SK-N-SH treated with all-trans-retinoic acid at 6 μM for 48 hours (cell line): ENCODE data around the gene ACBD6.
"Not testable (repeated sequence)": the region's sequence is repeated elsewhere in the genome, so short reads cannot be mapped to it uniquely, and the experiment has no call there.

Experiments used
- ATAC-seq: fragments of 200-7000 bp; cut with Tn5 transposase; 3 replicates; pipeline ENCODE4 v1.9.1; 2020; ENCODE audit warnings: mild to moderate bottlenecking, moderate library complexity
- CSDC2 ChIP-seq: fragments of 250-450 bp; sonication (Bioruptor Pico); IDR thresholded peaks from 2 replicates; pipeline ENCODE4 v1.5.0; 2020; ENCODE audit warnings: mild to moderate bottlenecking, moderate library complexity
- ESRRG ChIP-seq: fragments of 250-450 bp; sonication (Bioruptor Pico); IDR thresholded peaks from 2 replicates; pipeline ENCODE4 v1.6.1; 2021; ENCODE audit warnings: mild to moderate bottlenecking
- ISL1 ChIP-seq: fragments of 250-450 bp; sonication (Bioruptor Pico); IDR thresholded peaks from 2 replicates; pipeline ENCODE4 v2.1.2; 2022; ENCODE audit warnings: mild to moderate bottlenecking, moderate library complexity
- OSR1 ChIP-seq: fragments of 250-450 bp; sonication (Bioruptor Pico); IDR thresholded peaks from 2 replicates; pipeline ENCODE4 v1.8.0; 2022; ENCODE audit warnings: moderate library complexity, mild to moderate bottlenecking, inconsistent platforms
- PPARA ChIP-seq: fragments of 250-450 bp; sonication (Bioruptor Pico); IDR thresholded peaks from 2 replicates; pipeline ENCODE4 v1.5.0; 2020; ENCODE audit warnings: mild to moderate bottlenecking, borderline replicate concordance
- RARB ChIP-seq: fragments of 250-450 bp; sonication (Bioruptor Pico); IDR thresholded peaks from 2 replicates; pipeline ENCODE4 v1.8.0; 2021; ENCODE audit warnings: mild to moderate bottlenecking, moderate library complexity
- SNAI2 ChIP-seq: fragments of 250-450 bp; sonication (Bioruptor Pico); IDR thresholded peaks from 2 replicates; pipeline ENCODE4 v1.5.0; 2020; ENCODE audit warnings: mild to moderate bottlenecking, moderate library complexity
- TCF4 ChIP-seq: fragments of 250-450 bp; sonication (Bioruptor Pico); IDR thresholded peaks from 2 replicates; pipeline ENCODE4 v1.8.0; 2021; ENCODE audit warnings: mild to moderate bottlenecking, moderate library complexity, borderline replicate concordance
- TOX ChIP-seq: fragments of 250-450 bp; sonication (Bioruptor Pico); IDR thresholded peaks from 2 replicates; pipeline ENCODE4 v1.8.0; 2021; ENCODE audit warnings: mild to moderate bottlenecking, moderate library complexity, borderline replicate concordance
- ZC3H10 ChIP-seq: fragments of 250-450 bp; sonication (Bioruptor Pico); IDR thresholded peaks from 2 replicates; pipeline ENCODE4 v1.5.1; 2021; ENCODE audit warnings: mild to moderate bottlenecking, moderate library complexity
- ZFP3 ChIP-seq: fragments of 250-450 bp; sonication (Bioruptor Pico); IDR thresholded peaks from 2 replicates; pipeline ENCODE4 v1.5.0; 2020; ENCODE audit warnings: mild to moderate bottlenecking, moderate library complexity
- ZFP30 ChIP-seq: fragments of 450-650 bp; formaldehyde crosslinking; IDR thresholded peaks from 2 replicates; pipeline ENCODE4 v1.5.0; 2022; ENCODE audit warnings: mild to moderate bottlenecking, moderate library complexity
- ZNF565 ChIP-seq: fragments of 450-650 bp; formaldehyde crosslinking; conservative IDR thresholded peaks from 2 replicates; pipeline ENCODE4 v1.5.0; 2020; ENCODE audit warnings: low read depth, mild to moderate bottlenecking, moderate library complexity
- ZNF8 ChIP-seq: fragments of 450-650 bp; formaldehyde crosslinking; IDR thresholded peaks from 2 replicates; pipeline ENCODE4 v1.5.0; 2020; ENCODE audit warnings: mild to moderate bottlenecking, moderate library complexity
- TF ChIP-seq, protein P1 (sequence below): fragments of 250-450 bp; sonication (Bioruptor Pico); IDR thresholded peaks from 2 replicates; pipeline ENCODE4 v1.5.0; 2020; ENCODE audit warnings: mild to moderate bottlenecking, moderate library complexity
- TF ChIP-seq, protein P2 (sequence below): fragments of 250-450 bp; sonication (Bioruptor Pico); IDR thresholded peaks from 2 replicates; pipeline ENCODE4 v1.8.0; 2020; ENCODE audit warnings: mild to moderate bottlenecking, moderate library complexity, borderline replicate concordance
- TF ChIP-seq, protein P3 (sequence below): fragments of 250-450 bp; sonication (Bioruptor Pico); IDR thresholded peaks from 2 replicates; pipeline ENCODE4 v1.8.0; 2021; ENCODE audit warnings: low read depth, mild to moderate bottlenecking, moderate library complexity, borderline replicate concordance

Gene ACBD6

DNA sequence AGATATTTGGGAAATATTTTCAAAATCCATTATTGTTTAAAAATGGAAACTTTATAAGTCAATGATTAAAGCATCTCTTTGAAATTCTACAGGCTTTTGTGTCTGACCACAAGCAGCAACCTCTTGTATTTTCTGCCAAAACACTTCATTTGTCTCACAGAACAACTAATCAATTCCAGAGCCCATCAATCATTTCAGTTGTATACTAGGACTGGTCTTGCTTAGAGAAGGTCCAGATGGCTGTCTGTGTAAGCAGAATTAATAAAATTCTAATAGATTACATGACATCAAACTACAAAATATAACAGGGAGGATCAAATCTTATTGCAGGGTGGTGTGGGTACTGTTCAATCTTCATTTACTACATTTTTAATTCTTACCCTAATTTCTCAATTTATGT lies 76.4 kb downstream of the ACBD6 start:
- peak; percentile 86 for TF ChIP-seq ZC3H10 (CRISPR knock-in tag)
- TF ChIP-seq TCF4 (CRISPR knock-in tag) = no peak
- peak; percentile 65 for TF ChIP-seq TOX
- TF ChIP-seq, protein P1, sequence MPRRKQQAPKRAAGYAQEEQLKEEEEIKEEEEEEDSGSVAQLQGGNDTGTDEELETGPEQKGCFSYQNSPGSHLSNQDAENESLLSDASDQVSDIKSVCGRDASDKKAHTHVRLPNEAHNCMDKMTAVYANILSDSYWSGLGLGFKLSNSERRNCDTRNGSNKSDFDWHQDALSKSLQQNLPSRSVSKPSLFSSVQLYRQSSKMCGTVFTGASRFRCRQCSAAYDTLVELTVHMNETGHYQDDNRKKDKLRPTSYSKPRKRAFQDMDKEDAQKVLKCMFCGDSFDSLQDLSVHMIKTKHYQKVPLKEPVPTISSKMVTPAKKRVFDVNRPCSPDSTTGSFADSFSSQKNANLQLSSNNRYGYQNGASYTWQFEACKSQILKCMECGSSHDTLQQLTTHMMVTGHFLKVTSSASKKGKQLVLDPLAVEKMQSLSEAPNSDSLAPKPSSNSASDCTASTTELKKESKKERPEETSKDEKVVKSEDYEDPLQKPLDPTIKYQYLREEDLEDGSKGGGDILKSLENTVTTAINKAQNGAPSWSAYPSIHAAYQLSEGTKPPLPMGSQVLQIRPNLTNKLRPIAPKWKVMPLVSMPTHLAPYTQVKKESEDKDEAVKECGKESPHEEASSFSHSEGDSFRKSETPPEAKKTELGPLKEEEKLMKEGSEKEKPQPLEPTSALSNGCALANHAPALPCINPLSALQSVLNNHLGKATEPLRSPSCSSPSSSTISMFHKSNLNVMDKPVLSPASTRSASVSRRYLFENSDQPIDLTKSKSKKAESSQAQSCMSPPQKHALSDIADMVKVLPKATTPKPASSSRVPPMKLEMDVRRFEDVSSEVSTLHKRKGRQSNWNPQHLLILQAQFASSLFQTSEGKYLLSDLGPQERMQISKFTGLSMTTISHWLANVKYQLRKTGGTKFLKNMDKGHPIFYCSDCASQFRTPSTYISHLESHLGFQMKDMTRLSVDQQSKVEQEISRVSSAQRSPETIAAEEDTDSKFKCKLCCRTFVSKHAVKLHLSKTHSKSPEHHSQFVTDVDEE (CRISPR knock-in tag) = peak; percentile 56; the same call in 1 of the 2 replicates
- TF ChIP-seq SNAI2 (CRISPR knock-in tag) = no peak
- no peak for TF ChIP-seq ESRRG (CRISPR knock-in tag)
- TF ChIP-seq, protein P2, sequence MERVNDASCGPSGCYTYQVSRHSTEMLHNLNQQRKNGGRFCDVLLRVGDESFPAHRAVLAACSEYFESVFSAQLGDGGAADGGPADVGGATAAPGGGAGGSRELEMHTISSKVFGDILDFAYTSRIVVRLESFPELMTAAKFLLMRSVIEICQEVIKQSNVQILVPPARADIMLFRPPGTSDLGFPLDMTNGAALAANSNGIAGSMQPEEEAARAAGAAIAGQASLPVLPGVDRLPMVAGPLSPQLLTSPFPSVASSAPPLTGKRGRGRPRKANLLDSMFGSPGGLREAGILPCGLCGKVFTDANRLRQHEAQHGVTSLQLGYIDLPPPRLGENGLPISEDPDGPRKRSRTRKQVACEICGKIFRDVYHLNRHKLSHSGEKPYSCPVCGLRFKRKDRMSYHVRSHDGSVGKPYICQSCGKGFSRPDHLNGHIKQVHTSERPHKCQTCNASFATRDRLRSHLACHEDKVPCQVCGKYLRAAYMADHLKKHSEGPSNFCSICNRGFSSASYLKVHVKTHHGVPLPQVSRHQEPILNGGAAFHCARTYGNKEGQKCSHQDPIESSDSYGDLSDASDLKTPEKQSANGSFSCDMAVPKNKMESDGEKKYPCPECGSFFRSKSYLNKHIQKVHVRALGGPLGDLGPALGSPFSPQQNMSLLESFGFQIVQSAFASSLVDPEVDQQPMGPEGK = no peak
- no peak for TF ChIP-seq ZNF565
- no peak for TF ChIP-seq ZFP3 (CRISPR knock-in tag)

DNA sequence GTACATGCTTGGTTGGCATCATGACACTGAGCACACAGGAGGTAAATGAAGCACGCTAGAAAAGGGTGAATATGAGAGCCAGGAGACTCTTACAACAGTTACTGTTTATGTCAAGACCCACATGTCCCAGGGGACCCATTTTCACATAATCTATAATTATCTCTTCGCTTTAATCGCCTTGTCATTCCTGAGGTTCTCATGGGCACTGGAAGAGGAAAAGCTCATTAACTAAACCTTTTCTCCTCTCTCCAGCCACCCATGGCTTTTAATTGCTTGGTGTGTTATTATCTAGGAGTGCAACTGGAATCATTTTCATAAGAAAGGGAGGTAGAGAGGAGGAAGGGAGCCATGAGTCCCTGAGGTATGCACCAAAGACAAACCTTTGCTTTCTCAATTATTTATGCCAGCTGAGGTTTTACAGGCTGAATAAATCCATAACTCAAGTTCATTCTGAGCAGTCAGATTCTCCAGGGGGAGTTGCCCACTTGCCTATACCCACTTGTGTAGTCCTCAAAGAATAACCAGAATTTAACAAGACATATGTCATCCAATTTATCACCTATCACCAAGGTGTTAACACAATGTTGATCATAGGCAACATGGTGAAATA lies 77.4 kb downstream of the ACBD6 start:
- TF ChIP-seq, protein P2 = no peak
- no peak for TF ChIP-seq ZFP3 (CRISPR knock-in tag)
- no peak for TF ChIP-seq ESRRG (CRISPR knock-in tag)
- TF ChIP-seq, protein P3, sequence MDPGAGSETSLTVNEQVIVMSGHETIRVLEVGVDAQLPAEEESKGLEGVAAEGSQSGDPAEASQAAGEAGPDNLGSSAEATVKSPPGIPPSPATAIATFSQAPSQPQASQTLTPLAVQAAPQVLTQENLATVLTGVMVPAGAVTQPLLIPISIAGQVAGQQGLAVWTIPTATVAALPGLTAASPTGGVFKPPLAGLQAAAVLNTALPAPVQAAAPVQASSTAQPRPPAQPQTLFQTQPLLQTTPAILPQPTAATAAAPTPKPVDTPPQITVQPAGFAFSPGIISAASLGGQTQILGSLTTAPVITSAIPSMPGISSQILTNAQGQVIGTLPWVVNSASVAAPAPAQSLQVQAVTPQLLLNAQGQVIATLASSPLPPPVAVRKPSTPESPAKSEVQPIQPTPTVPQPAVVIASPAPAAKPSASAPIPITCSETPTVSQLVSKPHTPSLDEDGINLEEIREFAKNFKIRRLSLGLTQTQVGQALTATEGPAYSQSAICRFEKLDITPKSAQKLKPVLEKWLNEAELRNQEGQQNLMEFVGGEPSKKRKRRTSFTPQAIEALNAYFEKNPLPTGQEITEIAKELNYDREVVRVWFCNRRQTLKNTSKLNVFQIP (CRISPR knock-in tag) = no peak
- TF ChIP-seq ZC3H10 (CRISPR knock-in tag) = no peak
- no peak for TF ChIP-seq ZFP30 (CRISPR knock-in tag)
- TF ChIP-seq PPARA (CRISPR knock-in tag) = no peak
- no peak for TF ChIP-seq ZNF8 (CRISPR knock-in tag)
- no peak for ATAC-seq

More for the DNA sequence above, 76.4 kb downstream of the ACBD6 start:
- peak; percentile 68 for ATAC-seq

- TF ChIP-seq SNAI2 (CRISPR knock-in tag) (no peak), TCF4 (CRISPR knock-in tag) (no peak), ISL1 (CRISPR knock-in tag) (no peak), RARB (CRISPR knock-in tag) (no peak), ZC3H10 (CRISPR knock-in tag) (no peak), OSR1 (CRISPR knock-in tag) (no peak), ZFP30 (CRISPR knock-in tag) (no peak)
- ATAC-seq = no peak
Measured at GRCh38 chr1:180421614-180422013, 80.8 kb downstream of the ACBD6 start.

- ATAC-seq = not testable (repeated sequence)
Measured at GRCh38 chr1:180421145-180421544, 81.2 kb downstream of the ACBD6 start.

DNA sequence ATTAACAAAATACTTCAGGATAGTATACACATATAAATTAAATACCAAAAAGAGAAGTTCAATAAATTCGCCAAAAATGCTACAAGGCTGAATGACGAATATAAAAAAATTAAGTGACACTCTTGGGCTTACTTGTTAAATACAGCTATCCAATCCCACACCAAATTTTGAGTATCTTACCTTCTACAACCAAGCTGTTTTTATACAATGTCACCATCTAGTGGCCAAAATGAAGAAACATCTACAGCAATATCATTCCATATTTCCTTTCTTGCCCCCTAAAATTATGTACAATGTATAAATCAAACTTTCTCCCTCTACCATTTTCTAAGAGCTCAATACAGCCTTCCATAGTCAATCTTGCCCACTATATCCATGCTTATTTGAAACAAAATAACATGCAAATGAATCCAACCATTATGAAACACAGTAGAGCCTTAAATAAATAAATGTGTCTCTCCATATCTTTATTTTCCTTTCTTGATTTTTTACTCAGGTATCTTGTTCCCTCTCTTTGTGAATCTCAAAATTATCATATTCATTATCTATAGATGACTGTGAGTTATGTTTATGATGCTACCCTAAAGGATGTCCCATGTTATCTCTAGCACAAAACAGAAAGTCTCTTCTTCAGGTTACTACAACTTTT lies 86.3 kb downstream of the ACBD6 start:
- ATAC-seq = peak; percentile 47; the same call in 1 of the 3 replicates
- TF ChIP-seq SNAI2 (CRISPR knock-in tag) (no peak), ZFP30 (CRISPR knock-in tag) (no peak), CSDC2 (CRISPR knock-in tag) (no peak), PPARA (CRISPR knock-in tag) (no peak)
- TF ChIP-seq, protein P3 (CRISPR knock-in tag) = no peak
